ENCODE data around the gene CAMSAP2.

CAMSAP2 gene

DNA sequence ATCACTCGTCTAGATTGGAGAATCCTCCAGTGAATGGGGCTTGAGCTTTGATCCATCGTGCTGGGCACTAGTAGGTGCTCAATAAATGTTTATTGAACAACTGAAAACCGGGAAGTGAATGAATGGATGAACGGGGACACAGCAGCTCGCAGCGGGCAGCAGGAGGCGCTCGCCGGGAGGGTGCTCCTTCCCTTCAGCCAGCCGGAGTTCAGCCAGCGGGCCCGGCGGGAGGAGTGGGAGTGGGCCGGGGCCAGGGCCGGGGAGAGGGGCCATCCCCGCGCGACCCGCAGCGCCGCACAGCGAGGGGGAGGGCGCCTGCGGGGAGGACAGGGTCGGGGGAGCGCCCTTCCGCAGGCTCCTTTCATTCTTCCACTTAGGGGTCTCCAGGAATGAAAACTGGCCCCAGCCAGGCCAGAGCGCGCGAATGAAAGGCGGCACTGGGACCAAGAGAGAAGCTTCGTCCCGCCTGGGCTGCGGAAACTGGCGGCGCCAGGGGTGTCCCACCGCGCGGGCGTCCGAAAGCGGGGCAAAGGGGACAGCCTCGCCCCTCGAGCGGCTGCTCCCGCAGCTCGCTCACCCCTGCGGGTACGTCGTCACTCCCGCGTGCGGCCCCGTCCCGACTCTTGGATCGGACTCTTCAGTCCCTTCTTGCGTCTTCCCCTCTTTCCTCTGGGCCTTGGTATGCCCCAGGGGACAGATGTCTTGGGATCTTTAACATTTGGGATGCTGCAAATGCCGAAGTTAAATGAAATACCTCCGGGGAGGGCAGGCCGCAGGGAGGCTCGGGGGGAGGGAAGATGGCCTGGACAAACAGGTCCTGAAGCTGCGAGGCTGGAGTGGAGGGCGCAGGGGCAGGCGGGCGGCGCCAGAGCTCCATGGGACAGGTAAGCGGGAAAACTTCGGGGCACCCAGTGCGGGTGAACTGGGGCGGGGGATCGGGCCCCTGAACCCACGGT, 152.4 kb downstream of the CAMSAP2 start:
- in situ Hi-C loops (cut with HindIII; ENCODE audit: low pct_ligation_motif_present, low pct_unique_long_range_greater_than_20kb, low sequenced_read_pairs), result no loop called here
- peak; percentile 70 for DNase-seq

DNA sequence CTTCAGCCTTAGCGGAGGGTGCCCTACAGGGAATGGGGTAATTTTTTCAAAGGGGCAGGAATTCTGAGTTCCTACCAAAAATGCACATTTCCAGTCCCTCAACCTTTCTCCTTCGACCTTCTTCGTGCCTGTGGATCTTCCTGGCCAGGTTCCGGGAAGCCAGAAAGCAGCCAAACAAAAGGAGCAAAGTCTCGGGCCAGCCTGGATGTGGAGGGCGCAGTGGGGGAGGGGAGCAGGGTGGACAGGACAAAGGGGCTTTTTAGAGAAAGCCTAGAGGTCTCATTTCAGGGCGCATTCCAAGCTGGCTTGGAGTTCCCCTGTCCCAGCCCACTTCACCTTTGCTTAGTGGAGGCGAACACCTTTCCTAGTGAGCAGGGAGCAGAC, 153.1 kb downstream of the CAMSAP2 start:
- in situ Hi-C loops (cut with HindIII; ENCODE audit: low pct_ligation_motif_present, low pct_unique_long_range_greater_than_20kb, low sequenced_read_pairs), result no loop called here
- DNase-seq, result no peak

DNA sequence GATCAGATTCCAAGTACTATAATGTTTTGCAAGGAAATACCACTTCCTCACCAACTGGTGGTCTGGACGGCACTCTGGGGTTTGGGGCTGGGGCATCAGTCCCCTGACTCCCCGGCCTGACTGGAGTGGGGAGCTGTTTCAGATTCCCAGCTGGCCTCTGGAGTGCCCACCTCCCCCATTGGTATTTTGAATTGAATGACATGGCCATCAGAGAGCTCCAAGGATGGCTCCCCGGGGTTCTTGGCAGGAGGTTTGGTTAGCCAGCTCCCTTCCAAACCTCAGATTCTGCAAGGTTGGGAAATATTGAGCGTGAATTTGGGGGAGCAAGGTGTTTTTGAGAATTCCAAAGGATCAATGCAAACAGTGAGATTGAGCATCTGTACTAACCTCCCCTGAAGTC, 153.9 kb downstream of the CAMSAP2 start:
- no peak for DNase-seq
- in situ Hi-C loops (cut with HindIII; ENCODE audit: low pct_ligation_motif_present, low pct_unique_long_range_greater_than_20kb, low sequenced_read_pairs), result no loop called here

DNA sequence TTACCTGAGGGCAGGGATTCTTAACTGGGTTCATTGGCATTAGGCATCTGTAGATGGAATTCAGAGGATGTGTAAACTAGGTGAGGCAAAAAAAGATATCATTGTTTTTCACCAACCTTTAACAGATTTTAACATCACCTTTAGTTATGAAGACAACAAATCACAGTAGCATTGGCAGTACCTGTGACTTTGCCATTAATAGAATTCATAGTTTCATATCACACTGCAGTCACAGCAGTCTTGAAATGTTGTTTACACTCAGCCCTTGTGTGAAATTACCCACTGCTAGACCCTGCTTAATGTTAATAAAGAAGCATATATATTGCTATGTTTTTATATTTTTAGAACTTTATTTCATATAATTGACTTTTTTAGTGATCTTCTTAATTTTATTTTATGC, 154.3 kb downstream of the CAMSAP2 start:
- no peak for DNase-seq
- in situ Hi-C loops (cut with HindIII; ENCODE audit: low pct_ligation_motif_present, low pct_unique_long_range_greater_than_20kb, low sequenced_read_pairs), result no loop called here

DNA sequence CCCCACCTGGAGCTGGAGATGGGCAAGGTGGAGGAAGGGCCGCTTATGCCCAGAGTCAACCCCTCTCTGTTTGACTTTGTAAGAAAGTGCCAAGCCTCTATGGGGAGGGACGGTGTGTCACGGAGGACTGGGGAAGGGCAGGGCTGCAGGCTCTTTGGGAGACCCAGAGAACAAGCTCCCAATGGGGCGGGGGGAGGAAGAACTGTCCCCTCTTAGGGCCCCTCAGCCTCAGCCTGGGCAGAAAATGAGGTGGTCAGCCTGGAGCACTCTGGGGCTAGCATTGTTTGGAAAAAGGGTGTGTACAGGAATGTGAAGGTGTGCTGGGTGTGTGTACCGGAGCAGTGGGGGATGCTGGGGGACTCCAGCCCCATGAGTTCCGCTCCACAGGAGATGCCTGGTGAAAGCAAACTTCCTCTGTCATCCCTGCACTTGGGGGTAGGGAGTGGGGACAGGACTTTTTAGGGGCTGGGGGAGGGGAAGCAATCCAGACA, 154.8 kb downstream of the CAMSAP2 start:
- in situ Hi-C loops (cut with HindIII; ENCODE audit: low pct_ligation_motif_present, low pct_unique_long_range_greater_than_20kb, low sequenced_read_pairs), result no loop called here
- DNase-seq, result no peak

DNA sequence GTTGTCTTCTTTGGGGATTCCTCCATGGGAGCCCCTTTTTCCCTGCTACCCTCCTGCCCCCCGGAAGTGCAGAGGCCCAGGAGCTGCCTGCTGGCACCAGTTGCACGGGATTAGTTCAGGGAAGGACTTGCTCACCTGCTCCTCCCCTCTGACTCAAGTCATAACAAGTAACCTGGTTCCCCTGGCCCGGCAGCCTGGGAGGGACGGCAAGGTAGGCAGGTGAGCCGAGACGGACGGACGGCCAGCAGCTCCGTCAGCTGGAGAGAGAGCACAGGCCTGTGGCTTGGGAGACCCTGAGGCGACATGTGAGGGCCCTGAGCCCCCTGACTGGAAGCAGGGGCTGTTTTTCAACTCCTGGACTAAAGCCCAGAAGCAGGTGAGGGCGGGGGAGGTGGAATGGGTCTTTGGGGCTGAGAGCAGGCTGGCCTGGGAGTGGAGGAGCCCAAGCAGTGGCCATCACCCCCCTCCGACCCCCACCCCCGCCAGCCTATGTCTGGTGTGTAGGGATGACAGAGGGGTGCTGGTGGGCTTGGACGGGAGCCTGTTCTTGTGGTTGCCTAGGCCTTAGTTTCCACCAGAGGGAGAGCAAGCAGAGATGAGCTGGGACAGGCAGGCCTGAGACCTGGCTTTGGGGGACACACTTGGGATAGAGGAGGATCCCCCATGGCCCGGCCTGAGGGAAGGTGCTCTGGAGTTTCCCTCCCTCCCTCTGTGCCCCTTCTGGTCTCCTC, 156.2 kb downstream of the CAMSAP2 start, which contains the start of gene INAVA:
Gene INAVA (plus strand): TSS at position 189 of the 731 bp plus-strand sequence. CDS start 3,501 bp downstream, outside the sequence.
- in situ Hi-C loops (cut with HindIII; ENCODE audit: low pct_ligation_motif_present, low pct_unique_long_range_greater_than_20kb, low sequenced_read_pairs), result no loop called here
- no peak for DNase-seq

DNA sequence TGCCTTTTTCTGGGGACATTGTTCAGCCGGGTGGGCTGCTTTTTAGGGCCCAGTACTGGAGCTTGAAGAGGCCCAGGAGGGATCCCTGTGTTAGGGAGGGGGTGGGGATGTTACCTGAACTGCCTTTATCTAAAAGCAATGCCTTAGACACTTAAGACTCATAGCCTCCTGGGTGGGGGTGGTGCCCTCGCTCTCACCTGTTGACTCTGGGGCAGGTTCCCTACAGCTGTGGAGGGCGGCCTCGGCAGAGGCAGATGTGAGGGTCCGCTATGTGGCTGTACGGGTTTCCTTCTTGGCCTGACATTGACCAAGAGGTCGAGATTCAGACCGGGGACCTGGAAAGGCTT, 156.7 kb downstream of the CAMSAP2 start:
- no peak for DNase-seq
- in situ Hi-C loops (cut with HindIII; ENCODE audit: low pct_ligation_motif_present, low pct_unique_long_range_greater_than_20kb, low sequenced_read_pairs), result no loop called here

DNA sequence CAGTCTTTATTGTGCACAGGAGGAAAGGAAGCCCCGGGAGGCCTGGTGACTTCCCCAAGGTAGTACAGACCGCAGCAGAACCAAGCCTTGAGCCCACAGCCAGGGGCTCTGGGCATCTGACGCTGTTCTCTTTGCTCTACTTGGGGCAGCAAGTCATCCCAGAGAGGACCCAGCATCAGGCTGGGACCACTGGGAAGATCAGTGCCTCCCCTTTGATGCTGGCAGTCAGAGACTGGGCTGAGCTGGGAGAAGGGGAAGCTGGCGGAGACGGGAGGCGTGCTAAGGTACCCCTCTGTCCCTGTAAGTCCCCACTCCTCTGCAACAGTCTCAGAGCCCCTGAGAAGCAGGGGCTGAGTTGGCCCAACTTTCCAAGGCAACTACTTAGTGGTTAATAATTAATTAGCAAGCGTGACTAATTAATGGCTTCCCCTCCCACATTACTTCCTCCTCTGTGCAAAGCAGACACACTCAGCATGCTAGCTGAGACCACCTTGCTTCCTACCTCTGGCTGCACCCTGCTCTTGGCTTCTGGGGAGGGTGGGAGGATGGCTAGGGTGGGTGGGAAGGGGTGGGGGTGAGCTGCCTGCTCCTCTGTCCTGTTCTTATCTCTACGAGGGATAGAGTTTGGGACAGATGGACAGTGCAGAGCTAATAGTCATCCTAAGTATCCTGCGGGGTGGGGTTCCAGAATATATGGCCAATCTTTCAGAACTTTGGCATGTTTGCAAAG, 157.3 kb downstream of the CAMSAP2 start:
- peak; percentile 40 for DNase-seq
- in situ Hi-C loops (cut with HindIII; ENCODE audit: low pct_ligation_motif_present, low pct_unique_long_range_greater_than_20kb, low sequenced_read_pairs), result no loop called here

DNA sequence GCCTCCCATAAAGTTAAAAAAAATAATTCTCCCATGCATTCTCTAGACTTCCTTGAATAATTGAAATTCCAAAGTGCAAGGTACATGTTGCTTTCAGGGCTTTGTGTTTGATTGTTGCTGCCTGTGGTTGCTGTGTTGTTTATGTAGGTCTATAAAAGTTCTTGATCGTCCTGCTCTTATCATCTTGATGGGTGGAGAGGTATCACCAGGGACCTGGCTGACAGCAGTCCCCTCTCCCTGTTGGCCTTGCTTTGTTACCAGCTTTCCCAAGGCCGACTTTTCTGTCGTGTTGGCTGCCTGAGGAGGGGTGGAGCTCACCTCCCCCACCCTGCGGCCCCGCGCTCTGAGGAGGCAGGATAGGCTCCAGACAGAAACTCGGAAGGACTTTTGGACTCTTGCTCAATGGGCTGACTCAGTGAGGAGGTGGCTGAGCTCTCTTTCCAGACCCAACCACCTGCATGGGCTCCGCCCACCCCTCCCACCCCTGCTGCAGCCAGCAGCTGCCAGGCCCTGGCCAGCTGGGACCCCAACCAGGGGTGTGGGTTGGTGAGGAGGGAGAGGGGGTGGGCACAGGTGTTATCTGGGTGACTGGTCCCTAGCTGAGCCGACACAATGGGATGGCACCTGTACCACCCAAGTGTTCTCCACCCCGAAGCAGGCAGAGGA, 158.0 kb downstream of the CAMSAP2 start:
- in situ Hi-C loops (cut with HindIII; ENCODE audit: low pct_ligation_motif_present, low pct_unique_long_range_greater_than_20kb, low sequenced_read_pairs), result no loop called here
- peak; percentile 94 for DNase-seq

DNA sequence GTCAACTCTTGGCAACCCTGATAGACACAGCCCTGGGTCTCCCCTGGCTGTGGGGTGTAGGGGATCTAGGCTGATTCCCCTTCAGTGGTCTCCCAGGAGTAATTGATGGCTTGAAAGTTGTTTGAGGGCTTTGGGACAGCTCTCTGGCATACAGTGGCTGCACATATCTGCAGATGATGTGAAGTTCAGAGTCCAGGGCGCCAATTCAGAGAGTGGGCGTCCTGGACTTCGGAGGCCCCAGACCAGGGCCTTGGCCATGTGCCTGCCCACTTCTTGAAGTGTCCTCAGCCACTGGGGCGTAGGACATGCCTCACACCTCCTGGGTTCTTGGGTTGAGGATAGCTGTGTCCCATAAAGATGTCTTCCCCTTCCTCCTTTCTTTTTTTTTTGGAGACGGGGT, 158.6 kb downstream of the CAMSAP2 start:
- in situ Hi-C loops (cut with HindIII; ENCODE audit: low pct_ligation_motif_present, low pct_unique_long_range_greater_than_20kb, low sequenced_read_pairs), result no loop called here
- DNase-seq, result no peak

DNA sequence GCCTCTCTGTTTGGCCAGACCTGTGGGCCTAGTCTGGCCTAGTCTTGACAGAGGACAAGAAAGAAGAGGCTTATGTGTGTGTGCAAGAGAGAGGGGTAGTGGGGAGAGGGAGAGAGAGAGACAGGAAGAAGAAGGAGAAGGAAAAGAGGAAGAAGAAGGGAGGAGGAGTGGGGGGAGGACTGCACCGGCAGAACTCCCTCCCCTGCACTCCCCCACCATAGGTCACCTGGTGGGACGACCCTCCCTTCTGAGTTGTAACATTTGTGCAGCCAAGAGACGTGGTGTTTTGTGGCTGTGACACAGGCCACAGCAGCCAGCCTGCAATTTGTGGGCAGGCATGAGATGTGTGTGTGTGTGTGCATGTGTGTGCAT, 160.3 kb downstream of the CAMSAP2 start:
- no peak for DNase-seq
- in situ Hi-C loops (cut with HindIII; ENCODE audit: low pct_ligation_motif_present, low pct_unique_long_range_greater_than_20kb, low sequenced_read_pairs), result no loop called here

DNA sequence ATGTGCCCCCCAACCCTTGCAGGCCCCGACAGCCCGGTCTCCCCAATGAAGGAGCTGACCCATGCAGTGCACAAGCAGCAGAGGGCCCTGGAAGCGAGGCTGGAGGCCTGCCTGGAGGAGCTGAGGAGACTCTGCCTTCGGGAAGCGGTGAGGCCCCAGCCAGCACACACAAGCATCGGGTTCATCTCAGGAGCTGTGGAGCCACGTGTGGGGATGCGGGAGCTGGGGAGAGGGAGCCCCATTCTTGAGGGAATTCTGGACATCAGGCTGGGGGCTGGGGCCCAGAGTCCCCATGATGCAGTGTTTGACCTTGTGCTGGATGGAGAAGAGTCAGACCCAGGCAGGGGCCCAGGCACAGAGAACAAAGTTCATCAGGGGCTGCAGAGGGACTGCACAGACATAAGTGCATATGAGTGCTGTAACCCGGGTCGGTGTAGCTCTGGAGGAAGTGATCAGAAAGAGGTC, 160.8 kb downstream of the CAMSAP2 start:
- in situ Hi-C loops (cut with HindIII; ENCODE audit: low pct_ligation_motif_present, low pct_unique_long_range_greater_than_20kb, low sequenced_read_pairs), result no loop called here
- DNase-seq, result no peak

DNA sequence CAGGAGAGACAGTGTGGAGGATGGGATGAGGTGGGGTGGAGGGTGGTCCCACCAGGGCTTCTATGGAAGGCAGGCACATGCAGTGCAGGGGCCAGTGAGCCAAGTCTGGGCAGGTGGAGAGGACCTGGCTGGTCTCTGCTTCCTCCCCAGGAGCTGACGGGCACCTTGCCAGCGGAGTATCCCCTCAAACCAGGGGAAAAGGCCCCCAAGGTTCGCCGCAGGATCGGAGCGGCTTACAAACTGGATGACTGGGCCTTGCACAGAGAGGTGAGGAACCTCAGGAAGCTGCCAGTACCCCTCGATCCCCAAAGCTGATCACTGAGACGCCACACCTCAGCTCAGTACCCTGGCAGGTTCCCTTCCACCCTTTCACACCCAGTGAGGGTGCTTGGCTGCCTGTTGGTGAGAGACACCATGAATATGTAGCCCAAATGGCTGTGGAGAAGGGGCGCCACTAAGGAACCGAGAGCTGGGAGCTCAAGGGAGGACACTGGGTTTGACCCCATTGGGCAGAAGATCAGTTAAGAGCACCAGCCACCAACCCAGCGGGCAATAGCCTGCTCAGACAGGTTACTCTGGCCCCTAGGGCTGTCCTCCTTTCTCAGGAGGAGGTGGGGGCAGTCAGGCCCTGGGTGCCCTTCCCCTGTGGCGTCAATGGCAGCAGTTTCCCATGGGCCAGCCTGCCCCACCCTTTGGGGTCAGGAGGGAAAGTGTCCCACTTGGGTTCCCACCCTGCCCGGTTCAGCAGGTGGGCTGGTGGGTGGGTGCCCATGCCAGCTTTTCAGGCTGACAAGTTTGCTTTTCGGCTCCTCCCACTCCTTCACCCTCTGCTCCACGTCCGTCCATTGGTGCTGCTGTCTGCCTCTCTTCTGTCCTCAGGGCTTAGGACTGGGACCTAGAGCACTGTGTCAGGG, 161.5 kb downstream of the CAMSAP2 start:
- DNase-seq, result no peak
- in situ Hi-C loops (cut with HindIII; ENCODE audit: low pct_ligation_motif_present, low pct_unique_long_range_greater_than_20kb, low sequenced_read_pairs), result no loop called here

DNA sequence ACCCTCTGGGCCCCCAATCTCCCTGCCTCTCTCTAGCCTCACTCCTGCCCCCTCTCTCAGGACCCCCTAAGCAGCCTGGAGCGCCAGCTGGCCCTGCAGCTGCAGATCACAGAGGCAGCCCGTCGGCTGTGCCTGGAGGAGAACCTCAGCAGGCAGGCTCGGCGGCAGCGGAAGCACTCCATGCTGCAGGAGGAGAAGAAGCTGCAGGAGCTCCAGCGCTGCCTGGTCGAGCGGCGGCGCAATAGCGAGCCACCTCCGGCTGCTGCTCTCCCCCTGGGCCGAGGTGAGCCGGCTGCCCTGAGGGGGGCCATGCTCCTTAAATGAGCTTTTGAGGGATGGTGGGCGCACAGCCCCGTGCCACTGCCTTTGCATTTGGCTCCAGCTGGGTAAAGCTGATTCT, 162.2 kb downstream of the CAMSAP2 start:
- no peak for DNase-seq

DNA sequence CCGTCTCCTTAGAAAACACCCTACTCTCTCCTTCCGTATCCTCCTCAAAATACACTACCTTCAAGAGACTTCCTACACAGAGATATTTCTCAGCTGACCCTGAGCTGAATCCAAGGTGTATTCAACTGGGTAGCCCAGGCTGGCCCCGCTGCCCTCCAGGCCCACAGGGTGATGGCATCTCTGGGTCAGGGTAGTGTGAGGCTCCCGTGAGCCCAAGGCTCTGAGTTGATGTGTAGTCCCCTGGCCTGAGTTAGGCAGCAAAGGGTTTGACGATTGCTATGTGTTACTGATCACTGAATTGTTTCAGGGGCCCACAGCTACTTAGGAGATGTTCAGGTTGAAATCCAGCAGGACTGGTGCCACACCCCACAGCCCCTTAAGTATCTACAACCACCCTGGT, 162.7 kb downstream of the CAMSAP2 start:
- DNase-seq, result no peak
- in situ Hi-C loops (cut with HindIII; ENCODE audit: low pct_ligation_motif_present, low pct_unique_long_range_greater_than_20kb, low sequenced_read_pairs), result no loop called here

More for the DNA sequence above, 162.2 kb downstream of the CAMSAP2 start:
- in situ Hi-C loops (cut with HindIII; ENCODE audit: low pct_ligation_motif_present, low pct_unique_long_range_greater_than_20kb, low sequenced_read_pairs), result no loop called here

DNA sequence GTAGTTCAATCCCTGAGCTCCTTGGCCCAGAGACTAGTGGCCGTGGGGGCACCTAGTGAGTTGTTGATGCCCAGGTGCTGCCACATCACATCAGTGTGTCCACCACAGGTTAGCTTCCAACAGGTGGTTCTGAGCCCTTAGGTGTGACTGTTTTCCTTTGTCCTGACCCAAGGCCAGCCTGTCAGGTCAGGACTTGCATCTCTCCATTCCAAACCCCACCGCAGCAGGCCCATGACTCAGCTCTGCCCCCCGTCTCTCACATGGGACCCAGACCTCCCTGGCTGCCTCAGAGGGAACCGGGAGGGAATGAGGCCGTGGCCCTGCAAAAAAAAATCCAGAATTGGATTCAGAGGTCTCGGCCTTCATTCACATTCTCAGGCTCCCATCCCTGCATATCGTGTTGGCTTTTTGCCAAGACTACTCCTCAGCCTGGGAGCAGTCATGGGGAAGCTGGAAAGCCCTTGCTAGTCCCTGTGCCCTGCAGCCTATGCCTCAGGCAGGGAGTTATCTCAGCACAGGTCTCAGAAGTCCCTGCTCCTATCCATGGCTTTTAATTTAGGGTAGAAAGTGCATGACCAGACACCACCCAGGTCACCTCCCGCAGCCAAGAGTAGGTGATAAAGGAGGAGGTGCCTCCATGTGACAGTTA, 163.2 kb downstream of the CAMSAP2 start:
- no peak for DNase-seq
- in situ Hi-C loops (cut with HindIII; ENCODE audit: low pct_ligation_motif_present, low pct_unique_long_range_greater_than_20kb, low sequenced_read_pairs), result no loop called here

DNA sequence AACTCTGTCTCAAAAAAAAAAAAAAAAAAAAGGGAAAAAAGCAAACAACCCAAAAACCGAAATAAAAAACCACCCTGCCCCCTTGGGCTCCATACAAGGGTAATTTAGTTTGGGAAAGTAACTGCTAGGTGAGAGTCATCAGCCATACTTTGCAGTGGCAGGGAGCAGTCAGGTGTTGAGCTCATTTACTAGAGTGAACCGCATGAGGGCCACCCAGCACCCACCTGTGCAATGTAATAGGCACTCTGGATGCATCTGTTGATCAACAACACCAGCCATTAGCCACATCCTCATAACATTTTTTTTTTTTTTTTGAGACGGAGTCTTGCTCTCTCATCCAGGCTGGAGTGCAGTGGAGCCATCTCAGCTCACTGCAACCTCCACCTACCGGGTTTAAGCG, 165.1 kb downstream of the CAMSAP2 start:
- no peak for DNase-seq
- in situ Hi-C loops (cut with HindIII; ENCODE audit: low pct_ligation_motif_present, low pct_unique_long_range_greater_than_20kb, low sequenced_read_pairs), result no loop called here

Data from ACHN (cell line).